IMR-90 (cell line): ENCODE data around the gene FDXR. TPM values are rescaled to one million over a fixed set of nuclear protein-coding genes. Genes with fewer than 3 reads are reported as not detected.

Source experiments
- ATAC-seq: fragments of 200-7000 bp; cut with Tn5 transposase; 2 replicates; pipeline ENCODE4 v1.9.1; 2020; ENCODE audit warnings: low read depth, mild to moderate bottlenecking, moderate library complexity
- BruUV-seq: library from RNA; stranded (reverse); fragments of 400-500 nt; replicated peaks from 2 replicates; lab custom pipeline; 2021; lab: Mats Ljungman, UMichigan
- CTCF ChIA-PET: fragments of 300-600 bp; formaldehyde crosslinking; extraction: SDS; loops from one replicate; lab custom pipeline; 2021; ENCODE audit warnings: antibody characterized with exemption; lab: Yijun Ruan, JAX
- POLR2A ChIA-PET: fragments of 300-600 bp; sonication (Branson Sonifier 250); formaldehyde crosslinking; loops from one replicate; lab custom pipeline; 2022; ENCODE audit warnings: antibody characterized with exemption; ENCODE audit not compliant: unreplicated experiment; lab: Charles Lee
- DNase-seq: peaks from one replicate; pipeline ENCODE4 v3.0.0; 2013
- H2AFZ ChIP-seq: replicated peaks from 2 replicates; pipeline ENCODE3; 2013; ENCODE audit warnings: low read length, mild to moderate bottlenecking; ENCODE audit not compliant: poor library complexity
- H2AK5ac ChIP-seq: 2 replicates; pipeline ENCODE4 v1.6.1; 2013; ENCODE audit warnings: low read depth, low read length, inconsistent platforms
- H2AK9ac ChIP-seq: replicated peaks from 2 replicates; pipeline ENCODE3; 2013; ENCODE audit warnings: mild to moderate bottlenecking, low read depth, low read length, moderate library complexity; ENCODE audit not compliant: poor library complexity
- H2BK120ac ChIP-seq: 2 replicates; pipeline ENCODE4 v1.6.1; 2013; ENCODE audit warnings: low read depth, low read length, inconsistent platforms
- H2BK15ac ChIP-seq: 3 replicates; pipeline ENCODE4 v1.6.1; 2013; ENCODE audit warnings: low read depth, low read length, inconsistent platforms
- H2BK20ac ChIP-seq: 2 replicates; pipeline ENCODE4 v1.6.1; 2013; ENCODE audit warnings: low read depth, mild to moderate bottlenecking, inconsistent platforms, low read length, moderate library complexity
- H2BK5ac ChIP-seq: 2 replicates; pipeline ENCODE4 v1.6.1; 2013; ENCODE audit warnings: mild to moderate bottlenecking, low read depth, low read length, inconsistent platforms; ENCODE audit not compliant: poor library complexity, severe bottlenecking
- H3K14ac ChIP-seq: replicated peaks from 2 replicates; pipeline ENCODE4 v1.6.1; 2013; ENCODE audit warnings: low read depth, low read length, inconsistent platforms
- H3K18ac ChIP-seq: 2 replicates; pipeline ENCODE4 v1.6.1; 2013; ENCODE audit warnings: low read depth, low read length, control low read depth
- H3K23ac ChIP-seq: 2 replicates; pipeline ENCODE4 v1.6.1; 2013; ENCODE audit warnings: low read depth, low read length, inconsistent platforms
- H3K27ac ChIP-seq: 2 replicates; pipeline ENCODE4 v1.5.1; 2013; ENCODE audit warnings: mild to moderate bottlenecking, control low read depth, low read length; ENCODE audit not compliant: insufficient read depth
- H3K27me3 ChIP-seq: 2 replicates; pipeline ENCODE4 v1.6.1; 2013; ENCODE audit warnings: low read length; ENCODE audit not compliant: control insufficient read depth, insufficient read depth
- H3K36me3 ChIP-seq: 2 replicates; pipeline ENCODE4 v1.6.1; 2013; ENCODE audit warnings: low read length, mixed read lengths; ENCODE audit not compliant: control insufficient read depth, insufficient read depth
- H3K4ac ChIP-seq: 2 replicates; pipeline ENCODE4 v1.6.1; 2013; ENCODE audit warnings: low read depth, low read length, inconsistent platforms
- H3K4me1 ChIP-seq: 2 replicates; pipeline ENCODE4 v1.6.1; 2013; ENCODE audit warnings: low read length, mixed read lengths; ENCODE audit not compliant: control insufficient read depth, insufficient read depth
- H3K4me2 ChIP-seq: 2 replicates; pipeline ENCODE4 v1.6.1; 2013; ENCODE audit warnings: low read depth, mild to moderate bottlenecking, control low read depth, low read length, moderate library complexity
- H3K4me3 ChIP-seq: 2 replicates; pipeline ENCODE4 v1.5.1; 2013; ENCODE audit warnings: low read depth, mild to moderate bottlenecking, control low read depth, low read length, moderate library complexity; ENCODE audit not compliant: insufficient read depth
- H3K56ac ChIP-seq: 2 replicates; pipeline ENCODE4 v1.6.1; 2013; ENCODE audit warnings: low read length, inconsistent platforms; ENCODE audit not compliant: insufficient read depth; ENCODE audit errors: extremely low read depth
- H3K79me1 ChIP-seq, 2 experiments: 2 replicates each; pipeline ENCODE4 v1.6.1; 2013; ENCODE audit warnings: low read length in 2 of 2, inconsistent platforms in 1 of 2, low read depth in 1 of 2
- H3K9ac ChIP-seq: 2 replicates; pipeline ENCODE4 v1.6.1; 2013; ENCODE audit warnings: low read depth, low read length, control low read depth
- H3K9me1 ChIP-seq: 2 replicates; pipeline ENCODE4 v1.6.1; 2013; ENCODE audit warnings: low read length, inconsistent platforms; ENCODE audit not compliant: insufficient read depth
- H3K9me3 ChIP-seq: 2 replicates; pipeline ENCODE4 v1.6.1; 2013; ENCODE audit warnings: low read length; ENCODE audit not compliant: control insufficient read depth, insufficient read depth
- H4K20me1 ChIP-seq: 2 replicates; pipeline ENCODE4 v1.6.1; 2013; ENCODE audit warnings: low read length, inconsistent platforms; ENCODE audit not compliant: insufficient read depth
- H4K5ac ChIP-seq: 2 replicates; pipeline ENCODE4 v1.6.1; 2013; ENCODE audit warnings: mild to moderate bottlenecking, low read depth, low read length, control low read depth
- H4K8ac ChIP-seq, 2 experiments: 2 replicates each; pipeline ENCODE4 v1.6.1; 2013; ENCODE audit warnings: low read depth in 2 of 2, low read length in 2 of 2, control low read depth in 1 of 2, inconsistent platforms in 1 of 2
- H4K91ac ChIP-seq: 2 replicates; pipeline ENCODE4 v1.6.1; 2013; ENCODE audit warnings: low read depth, low read length, inconsistent platforms; ENCODE audit not compliant: insufficient read depth
- CHD1 ChIP-seq: IDR thresholded peaks from 2 replicates; pipeline ENCODE4 v1.6.1; 2012; ENCODE audit warnings: low read depth, low read length, improper control_type of control experiment
- MXI1 ChIP-seq: IDR thresholded peaks from 2 replicates; pipeline ENCODE4 v1.6.1; 2012; ENCODE audit warnings: low read depth, mild to moderate bottlenecking, low read length, moderate library complexity, borderline replicate concordance
- POLR2A ChIP-seq: IDR thresholded peaks from 2 replicates; pipeline ENCODE4 v1.6.1; 2012; ENCODE audit warnings: mild to moderate bottlenecking, low read depth, low read length
- RCOR1 ChIP-seq: IDR thresholded peaks from 2 replicates; pipeline ENCODE4 v1.6.1; 2012; ENCODE audit warnings: mild to moderate bottlenecking, low read length, improper control_type of control experiment; ENCODE audit not compliant: insufficient replicate concordance
- WGBS, 2 experiments: methylation state at CpG; one replicate each; pipeline versions ENCODE4 v1.1.5 to v1.1.7; 2013; ENCODE audit warnings: missing lambda C conversion rate in 2 of 2; ENCODE audit not compliant: insufficient read length in 1 of 2; ENCODE audit errors: extremely low coverage in 2 of 2; 5-methylcytosine and 5-hydroxymethylcytosine counted together
- dilution Hi-C: fragments of 300-500 bp; cut with HindIII; formaldehyde crosslinking; loops from one replicate; pipeline ENCODE4 v1.14.3; 2018; ENCODE audit warnings: low sequenced_read_pairs; ENCODE audit not compliant: unreplicated experiment
- in situ Hi-C: fragments of 300-500 bp; cut with MboI; formaldehyde crosslinking; loops from 3 replicates; pipeline ENCODE4 v1.14.3; 2019; ENCODE audit warnings: low sequenced_read_pairs, inconsistent platforms, mixed read lengths
- intact Hi-C: fragments of 100-400 bp; cut with micrococcal nuclease; formaldehyde crosslinking; loops from 2 replicates; pipeline ENCODE4 v1.10.0; 2022
- polyA plus RNA-seq, 3 experiments: library from polyadenylated mRNA; depleted of rRNA; stranded (reverse); fragments of >200 nt; gene quantifications; 2 replicates each; pipeline ENCODE4 v1.2.3, GENCODE V29; 2012; ENCODE audit warnings: low replicate concordance in 1 of 3
- total RNA-seq: library from RNA; depleted of rRNA; stranded (reverse); fragments of >200 nt; gene quantifications from 2 replicates; pipeline ENCODE4 v1.2.3, GENCODE V29; 2012

The FDXR gene
- total and polyA plus RNA-seq, 2 of the 4 experiments (the other 2 are of a cell fraction) = 12.4 to 18.6 TPM

GRCh38 chr17:74868251-74868907 is 4.4 kb downstream of the FDXR start:
- Histone ChIP-seq H3K4me2 (no peak overlapping the region), H4K20me1 (peaks cover 8% of the 10 kb centered on the region; the same call in 1 of the 2 replicates), H3K14ac (no peak overlapping the region), H4K8ac (no peak overlapping the region), H3K9me3 (no peaks in the 10 kb centered on the region), H3K23ac (no peak overlapping the region), H2BK15ac (no peak overlapping the region), H3K18ac (no peak overlapping the region), H3K27ac (no peak overlapping the region), H3K4me3 (no peak overlapping the region), H2BK120ac (no peak overlapping the region), H3K4me1 (peaks cover 11% of the 10 kb centered on the region), H2AK9ac (no peak overlapping the region), H2BK5ac (no peak overlapping the region), H2AFZ (no peak overlapping the region), H3K4ac (no peak overlapping the region), H4K91ac (no peak overlapping the region), H3K27me3 (no peaks in the 10 kb centered on the region), H3K9ac (no peak overlapping the region), H3K36me3 (peaks cover 9% of the 10 kb centered on the region; the same call in 1 of the 2 replicates), H3K9me1 (peaks cover 16% of the 10 kb centered on the region), H3K79me1 (peaks cover 13 to 27% of the 10 kb centered on the region in 2 experiments; a peak in 3 of 4 replicates), H2AK5ac (no peak overlapping the region), H3K56ac (no peak overlapping the region), H4K5ac (no peak overlapping the region), H2BK20ac (no peak overlapping the region)
- in situ Hi-C loops (loop anchor here (5.0 to 25.0 kb wide), 3 partner anchors 76 to 656 kb away; partner anchors contain the start of genes RPL38 and TTYH2), intact Hi-C loops (loop anchor here (10.0 kb wide), 1 partner anchor 494 kb away; no protein-coding TSS in a partner anchor), dilution Hi-C loops (no loop called here)
- POLR2A ChIA-PET = no interaction called here
- TF ChIP-seq RCOR1 (no peak), MXI1 (no peak), CHD1 (no peak), POLR2A (no peak)
- CTCF ChIA-PET = interaction anchor here (0.6 kb wide), 1 partner anchor 154 kb away, joined by 4 read pairs; no protein-coding TSS in a partner anchor
- WGBS, 2 experiments = 48% methylated on average over 7 of the region's 12 CpGs; no CpG with 5 or more reads in 1 of the 2 experiments
- no peak for ATAC-seq
- no TSS peak for BruUV-seq
- DNase-seq = no peak
